SJSA1 (cell line): ENCODE results near the gene MTARC2. TPM values are rescaled to one million over a fixed set of nuclear protein-coding genes. Genes with fewer than 3 reads are reported as not detected.

Experiments
- DNase-seq, 2 experiments: peaks; one replicate each; pipeline ENCODE4 v3.0.0-alpha.2; 2015 to 2020; ENCODE audit warnings: low spot score in 2 of 2, low read depth in 1 of 2
- H3K27ac ChIP-seq: fragments of 250-450 bp; sonication (Bioruptor Pico); 2 replicates; pipeline ENCODE4 v1.5.1; 2020; ENCODE audit warnings: mild to moderate bottlenecking, moderate library complexity
- H3K27me3 ChIP-seq: fragments of 250-450 bp; sonication (Bioruptor Pico); replicated peaks from 2 replicates; pipeline ENCODE4 v1.5.1; 2020; ENCODE audit warnings: mild to moderate bottlenecking, moderate library complexity
- H3K36me3 ChIP-seq: fragments of 250-450 bp; sonication (Bioruptor Pico); 2 replicates; pipeline ENCODE4 v1.5.1; 2020; ENCODE audit warnings: mild to moderate bottlenecking
- H3K4me1 ChIP-seq: fragments of 250-450 bp; sonication (Bioruptor Pico); replicated peaks from 2 replicates; pipeline ENCODE4 v1.6.1; 2021; ENCODE audit warnings: mild to moderate bottlenecking
- H3K4me3 ChIP-seq: fragments of 250-450 bp; sonication (Bioruptor Pico); 2 replicates; pipeline ENCODE4 v1.5.1; 2020; ENCODE audit warnings: mild to moderate bottlenecking
- H3K9me3 ChIP-seq: fragments of 250-450 bp; sonication (Bioruptor Pico); replicated peaks from 2 replicates; pipeline ENCODE4 v1.5.1; 2020; ENCODE audit warnings: mild to moderate bottlenecking
- total RNA-seq: library from RNA; depleted of rRNA; stranded (reverse); fragments of >200 nt; shearing (Covaris generic); gene quantifications from 2 replicates; pipeline ENCODE4 v1.2.3, GENCODE V29; 2014; rRNA removed

MTARC2 gene
- total RNA-seq: 9.5 and 10.1 TPM in 2 replicates

DNA sequence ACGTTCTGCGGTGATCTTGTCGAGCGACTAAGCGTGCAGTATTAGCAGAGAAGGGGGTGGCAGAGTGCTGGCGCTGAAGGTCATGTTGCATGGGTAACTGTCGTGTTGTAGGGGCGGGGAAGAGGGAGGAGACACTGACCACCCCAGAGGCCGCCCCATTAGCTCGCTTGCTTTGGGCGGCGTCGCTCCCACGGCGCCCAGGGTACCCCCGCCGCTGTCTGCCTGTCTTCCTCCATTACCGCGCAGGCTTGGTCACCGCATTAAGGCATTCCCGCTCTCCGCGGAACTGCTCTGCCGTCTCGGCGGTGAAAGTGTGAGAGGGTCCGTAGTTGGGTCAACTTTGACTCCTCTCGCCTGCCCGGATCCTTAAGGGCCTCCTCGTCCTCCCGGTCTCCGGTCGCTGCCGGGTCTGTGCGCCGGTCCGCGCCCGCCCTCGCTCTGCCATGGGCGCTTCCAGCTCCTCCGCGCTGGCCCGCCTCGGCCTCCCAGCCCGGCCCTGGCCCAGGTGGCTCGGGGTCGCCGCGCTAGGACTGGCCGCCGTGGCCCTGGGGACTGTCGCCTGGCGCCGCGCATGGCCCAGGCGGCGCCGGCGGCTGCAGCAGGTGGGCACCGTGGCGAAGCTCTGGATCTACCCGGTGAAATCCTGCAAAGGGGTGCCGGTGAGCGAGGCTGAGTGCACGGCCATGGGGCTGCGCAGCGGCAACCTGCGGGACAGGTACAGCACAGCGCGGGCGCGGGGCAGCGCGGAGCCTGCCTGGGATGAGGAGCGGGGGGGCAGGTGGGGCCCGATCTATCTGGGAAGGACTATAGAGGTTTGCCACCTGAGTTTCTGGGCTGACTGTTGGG, at the start of gene MTARC2:
TSS of gene MTARC2 (plus strand) at position 234 of the 846 bp plus-strand sequence. CDS start at position 444, 210 bp downstream.
- Histone ChIP-seq H3K9me3 (no peaks in the 10 kb centered on the region), H3K36me3 (peaks cover 16% of the 10 kb centered on the region), H3K4me1 (peaks cover 19% of the 10 kb centered on the region), H3K4me3 (peak within 1 kb of the TSS; percentile 87), H3K27ac (peak within 1 kb of the TSS; percentile 61), H3K27me3 (no peaks in the 10 kb centered on the region)
- DNase-seq: peak; percentile 84 to 86

DNA sequence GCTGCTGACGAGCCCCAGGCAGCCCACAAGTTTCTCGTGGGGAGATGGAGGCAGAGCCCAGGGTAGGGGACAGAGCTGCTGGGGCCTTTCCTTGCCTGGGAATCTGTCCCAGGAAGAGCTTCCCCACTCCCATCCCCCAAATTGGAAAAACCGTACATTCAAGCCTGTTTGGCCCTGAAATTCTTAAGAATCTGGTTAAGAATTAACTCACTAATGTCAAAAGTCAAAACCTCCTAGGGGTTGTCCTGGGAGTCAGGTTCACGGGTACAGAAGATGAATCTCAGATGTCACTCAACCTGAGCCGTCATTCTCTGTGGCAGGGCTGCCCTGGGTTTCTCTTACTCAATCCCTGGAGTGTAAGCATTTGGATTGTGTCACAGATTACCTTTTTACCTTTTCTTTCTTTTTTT, 49.5 kb upstream of the MTARC2 start:
- H3K27me3 ChIP-seq: no peaks in the 10 kb centered on the region

DNA sequence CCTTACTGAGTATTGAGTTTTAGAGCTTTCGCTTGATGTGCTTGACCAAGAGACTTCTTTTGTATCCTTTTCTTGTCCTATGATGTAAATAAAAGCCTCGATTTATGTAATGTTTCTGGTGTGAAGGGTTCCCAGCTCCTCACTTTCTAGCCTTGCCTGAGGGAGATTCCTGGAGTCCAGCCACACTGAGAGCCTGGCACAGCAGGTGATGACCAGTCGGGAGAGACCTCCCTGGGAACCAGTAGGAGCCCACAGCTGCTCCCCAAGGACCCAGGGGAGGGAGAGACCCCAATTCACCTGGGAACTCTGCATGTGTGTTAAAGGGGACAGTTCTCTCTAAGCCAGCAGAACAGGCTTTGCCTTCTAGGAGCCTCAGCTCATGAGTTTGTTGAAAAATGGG, 49.1 kb upstream of the MTARC2 start:
- Histone ChIP-seq H3K4me1 (no peaks in the 10 kb centered on the region), H3K4me3 (no peak overlapping the region), H3K27me3 (no peaks in the 10 kb centered on the region), H3K36me3 (no peaks in the 10 kb centered on the region), H3K27ac (no peak overlapping the region), H3K9me3 (no peaks in the 10 kb centered on the region)
- no peak for DNase-seq

More for the DNA sequence above, 49.5 kb upstream of the MTARC2 start:
- no peak overlapping the region for H3K27ac ChIP-seq
- no peak for DNase-seq
- no peaks in the 10 kb centered on the region for H3K36me3 ChIP-seq
- H3K4me3 ChIP-seq: no peak overlapping the region
- H3K4me1 ChIP-seq: no peaks in the 10 kb centered on the region
- H3K9me3 ChIP-seq: no peaks in the 10 kb centered on the region

DNA sequence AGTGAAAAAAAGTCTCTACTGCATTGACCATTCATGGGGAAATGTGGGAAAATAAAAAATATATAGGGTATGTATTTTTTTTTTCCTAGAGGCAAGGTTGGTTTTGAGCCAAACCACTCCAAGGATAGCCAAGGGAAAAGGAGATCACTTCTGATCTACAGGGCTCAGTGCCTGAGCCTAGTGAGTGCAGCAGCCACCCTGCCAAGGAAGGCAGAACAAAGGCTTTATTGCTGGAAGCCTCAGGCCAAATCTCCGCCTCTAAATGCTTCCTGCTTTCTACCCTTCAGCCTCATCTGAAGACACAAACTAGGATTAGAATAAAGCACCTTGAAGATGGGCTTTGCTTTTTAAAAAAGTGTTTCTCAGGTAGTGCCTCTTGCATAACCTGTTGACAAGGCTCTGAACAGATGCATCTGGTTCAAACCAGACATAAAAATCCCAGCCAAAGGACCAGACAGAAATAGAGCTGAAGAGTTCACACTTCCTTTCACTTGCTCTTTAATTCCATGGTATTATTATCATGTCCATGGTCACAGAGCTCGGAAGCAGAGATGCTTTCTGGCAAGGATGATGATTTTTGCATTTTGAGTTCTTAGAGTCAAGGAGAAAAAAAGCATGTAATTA, 47.5 kb upstream of the MTARC2 start:
- Histone ChIP-seq H3K4me3 (no peak overlapping the region), H3K9me3 (no peaks in the 10 kb centered on the region), H3K36me3 (no peaks in the 10 kb centered on the region), H3K27me3 (no peaks in the 10 kb centered on the region), H3K4me1 (no peaks in the 10 kb centered on the region), H3K27ac (no peak overlapping the region)
- no peak for DNase-seq

DNA sequence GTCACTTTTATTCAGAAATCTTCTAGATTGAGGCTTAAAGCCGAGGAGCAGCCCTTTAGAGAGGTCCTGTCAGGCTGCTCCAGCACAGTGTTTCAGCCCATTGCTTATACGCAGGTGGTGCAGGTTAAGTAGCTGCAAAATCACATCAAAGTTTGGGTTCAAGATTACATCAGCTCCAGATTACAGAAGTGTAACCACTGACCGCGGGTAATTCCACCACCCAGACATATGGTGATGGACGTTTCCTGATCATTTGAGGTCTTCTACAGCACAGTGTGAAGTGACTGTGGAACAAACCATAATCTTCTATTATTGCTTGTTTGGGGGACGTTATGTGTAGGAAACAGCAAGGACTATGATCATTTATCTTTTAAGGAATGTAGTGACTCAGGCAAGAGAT, 46.1 kb upstream of the MTARC2 start:
- no peak for DNase-seq
- no peak overlapping the region for H3K27ac ChIP-seq
- no peaks in the 10 kb centered on the region for H3K9me3 ChIP-seq

DNA sequence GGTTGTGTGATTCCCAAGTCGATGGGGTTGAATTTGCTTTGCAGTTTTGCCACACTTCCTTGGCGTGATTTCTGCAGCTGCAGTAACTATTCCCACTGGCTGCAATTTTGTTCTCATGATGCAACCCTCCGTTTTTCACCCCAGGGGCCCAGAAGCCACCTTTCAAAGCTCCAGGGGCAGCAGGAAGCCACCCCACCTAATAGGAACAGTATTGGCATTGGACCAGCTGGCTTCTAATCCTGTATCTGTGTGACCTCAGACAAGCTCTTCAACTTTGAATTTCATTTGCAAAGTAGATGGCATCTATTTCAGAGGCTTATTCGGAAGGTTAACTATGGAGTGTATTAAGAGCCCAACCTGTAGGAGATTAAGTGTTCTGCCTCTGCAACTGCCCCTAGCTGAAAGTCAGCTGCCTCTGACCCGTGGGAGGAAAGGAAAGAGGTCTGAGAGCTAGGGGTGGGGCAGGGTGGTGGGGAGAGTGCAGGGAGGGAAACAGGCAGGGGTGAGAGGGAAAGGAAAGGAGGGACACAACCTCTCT, 45.3 kb upstream of the MTARC2 start:
- no peaks in the 10 kb centered on the region for H3K36me3 ChIP-seq
- H3K4me1 ChIP-seq: no peaks in the 10 kb centered on the region
- H3K9me3 ChIP-seq: no peaks in the 10 kb centered on the region
- H3K27ac ChIP-seq: no peak overlapping the region
- H3K27me3 ChIP-seq: no peaks in the 10 kb centered on the region
- peak in 1 of 2 experiments; percentile 28 for DNase-seq
- H3K4me3 ChIP-seq: no peak overlapping the region

More for the DNA sequence above, 46.1 kb upstream of the MTARC2 start:
- Histone ChIP-seq H3K36me3 (no peaks in the 10 kb centered on the region), H3K27me3 (no peaks in the 10 kb centered on the region), H3K4me1 (no peaks in the 10 kb centered on the region), H3K4me3 (no peak overlapping the region)

DNA sequence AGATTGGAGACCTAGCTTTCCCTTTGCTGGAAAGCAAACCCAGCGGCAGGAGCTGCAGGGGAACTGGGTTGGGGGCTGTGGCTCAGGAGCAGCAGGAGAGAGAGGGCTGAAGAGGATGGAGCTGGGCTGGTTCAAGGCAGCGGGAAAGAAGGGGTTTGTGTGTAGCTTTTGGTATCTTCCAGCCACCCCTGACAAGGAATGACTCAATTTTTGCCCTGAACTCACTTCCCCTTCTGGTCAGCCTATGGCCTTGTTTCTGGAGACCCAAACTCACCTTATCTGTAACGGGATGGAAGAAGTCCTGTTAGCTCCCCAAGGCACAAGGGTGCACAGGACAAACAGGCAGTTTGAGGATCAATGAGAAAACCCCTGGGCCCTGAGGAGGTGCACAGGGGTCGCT, 44.8 kb upstream of the MTARC2 start:
- peak in 1 of 2 experiments; percentile 18 for DNase-seq
- Histone ChIP-seq H3K4me1 (no peaks in the 10 kb centered on the region), H3K27ac (no peak overlapping the region), H3K4me3 (no peak overlapping the region), H3K27me3 (no peaks in the 10 kb centered on the region), H3K36me3 (no peaks in the 10 kb centered on the region), H3K9me3 (no peaks in the 10 kb centered on the region)

DNA sequence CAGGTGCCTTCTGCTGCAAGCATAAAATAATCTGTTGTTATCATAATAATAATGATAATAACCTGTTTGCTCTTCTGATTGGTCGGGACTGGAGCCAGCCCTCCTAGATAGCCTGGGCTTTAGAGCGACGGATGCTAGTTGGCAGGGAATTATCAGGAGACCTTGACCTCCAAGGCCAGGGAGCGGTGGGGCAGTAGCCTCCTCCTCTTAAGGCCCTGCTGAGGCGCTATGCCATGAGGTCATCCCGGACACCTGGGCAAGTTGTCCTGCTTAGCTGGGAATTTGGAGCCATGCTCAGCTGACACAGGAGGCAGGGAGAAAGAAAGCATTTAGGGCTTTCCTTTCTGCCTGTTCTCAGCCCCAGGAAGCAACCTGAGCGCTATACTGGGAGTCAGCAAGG, 42.3 kb upstream of the MTARC2 start:
- no peaks in the 10 kb centered on the region for H3K9me3 ChIP-seq
- no peak for DNase-seq
- no peaks in the 10 kb centered on the region for H3K36me3 ChIP-seq
- H3K27ac ChIP-seq: no peak overlapping the region
- no peaks in the 10 kb centered on the region for H3K27me3 ChIP-seq
- H3K4me1 ChIP-seq: no peaks in the 10 kb centered on the region
- H3K4me3 ChIP-seq: no peak overlapping the region

DNA sequence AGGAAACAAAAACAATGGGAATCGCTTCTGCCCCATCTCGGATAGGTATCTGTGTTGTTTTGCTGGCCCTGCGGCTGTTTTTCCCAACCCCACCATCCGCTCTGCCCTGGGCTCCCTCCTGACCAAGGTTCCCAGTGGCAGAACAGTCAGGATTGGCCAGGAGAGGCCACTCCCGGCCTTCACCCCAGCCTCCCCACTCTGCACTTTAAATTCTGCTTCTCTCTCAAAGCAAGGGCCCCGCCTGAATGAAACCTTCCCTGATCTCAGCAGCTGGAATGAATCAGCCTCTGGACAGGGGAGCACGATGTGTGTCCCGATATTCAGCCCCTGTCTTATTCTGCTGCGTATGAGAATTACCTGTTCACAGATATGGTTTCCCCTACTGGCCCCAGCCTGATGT, 41.6 kb upstream of the MTARC2 start:
- DNase-seq: peak in 1 of 2 experiments; percentile 3
- Histone ChIP-seq H3K36me3 (no peaks in the 10 kb centered on the region), H3K4me3 (no peak overlapping the region), H3K27ac (no peak overlapping the region), H3K27me3 (no peaks in the 10 kb centered on the region), H3K4me1 (peaks cover 5% of the 10 kb centered on the region; the same call in 1 of the 2 replicates), H3K9me3 (no peaks in the 10 kb centered on the region)

DNA sequence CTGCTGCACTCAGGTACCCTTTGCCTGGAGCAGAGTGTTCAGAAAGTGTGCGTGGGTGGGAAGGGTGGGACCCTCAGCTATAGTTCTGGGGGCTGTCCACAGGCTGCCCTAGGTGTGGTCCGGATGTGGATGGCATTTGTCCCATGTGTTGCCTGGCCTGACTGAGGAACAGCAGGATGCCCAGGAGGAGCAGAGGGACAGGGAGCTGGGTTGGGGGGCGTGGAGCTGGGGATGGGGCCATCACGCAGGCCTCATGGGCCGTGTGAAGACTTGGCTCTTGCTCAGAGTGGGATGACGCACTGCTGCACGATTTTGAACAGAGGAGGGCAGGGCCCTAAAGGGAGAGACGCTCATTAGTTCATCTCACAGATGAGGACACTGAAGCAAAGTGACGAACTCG, 41.0 kb upstream of the MTARC2 start:
- Histone ChIP-seq H3K36me3 (no peaks in the 10 kb centered on the region), H3K4me1 (peaks cover 7% of the 10 kb centered on the region; the same call in 1 of the 2 replicates), H3K4me3 (no peak overlapping the region), H3K27me3 (no peaks in the 10 kb centered on the region), H3K9me3 (no peaks in the 10 kb centered on the region), H3K27ac (no peak overlapping the region)
- peak in 1 of 2 experiments; percentile 31 for DNase-seq

DNA sequence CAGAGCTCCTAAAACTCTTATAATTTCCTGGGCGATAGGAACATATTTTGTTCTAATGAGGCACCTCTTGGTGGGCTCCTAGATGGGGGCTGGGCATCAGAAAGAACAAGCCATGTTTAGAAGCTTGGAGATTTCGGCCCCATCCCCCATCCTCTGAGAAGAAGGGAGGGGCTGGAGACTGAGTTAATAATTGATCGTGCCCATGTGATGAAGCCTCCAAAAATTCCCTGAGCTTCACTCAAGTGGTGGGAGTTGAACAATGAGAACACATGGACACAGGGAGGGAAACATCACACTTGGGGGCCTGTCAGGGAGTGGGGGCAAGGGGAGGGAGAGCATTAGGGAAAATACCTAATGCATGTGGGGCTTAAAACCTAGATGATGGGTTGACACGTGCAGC, 39.9 kb upstream of the MTARC2 start:
- peak in 1 of 2 experiments; percentile 5 for DNase-seq
- Histone ChIP-seq H3K36me3 (no peaks in the 10 kb centered on the region), H3K27ac (no peak overlapping the region), H3K4me1 (peaks cover 7% of the 10 kb centered on the region; the same call in 1 of the 2 replicates), H3K27me3 (no peaks in the 10 kb centered on the region), H3K4me3 (no peak overlapping the region), H3K9me3 (no peaks in the 10 kb centered on the region)

DNA sequence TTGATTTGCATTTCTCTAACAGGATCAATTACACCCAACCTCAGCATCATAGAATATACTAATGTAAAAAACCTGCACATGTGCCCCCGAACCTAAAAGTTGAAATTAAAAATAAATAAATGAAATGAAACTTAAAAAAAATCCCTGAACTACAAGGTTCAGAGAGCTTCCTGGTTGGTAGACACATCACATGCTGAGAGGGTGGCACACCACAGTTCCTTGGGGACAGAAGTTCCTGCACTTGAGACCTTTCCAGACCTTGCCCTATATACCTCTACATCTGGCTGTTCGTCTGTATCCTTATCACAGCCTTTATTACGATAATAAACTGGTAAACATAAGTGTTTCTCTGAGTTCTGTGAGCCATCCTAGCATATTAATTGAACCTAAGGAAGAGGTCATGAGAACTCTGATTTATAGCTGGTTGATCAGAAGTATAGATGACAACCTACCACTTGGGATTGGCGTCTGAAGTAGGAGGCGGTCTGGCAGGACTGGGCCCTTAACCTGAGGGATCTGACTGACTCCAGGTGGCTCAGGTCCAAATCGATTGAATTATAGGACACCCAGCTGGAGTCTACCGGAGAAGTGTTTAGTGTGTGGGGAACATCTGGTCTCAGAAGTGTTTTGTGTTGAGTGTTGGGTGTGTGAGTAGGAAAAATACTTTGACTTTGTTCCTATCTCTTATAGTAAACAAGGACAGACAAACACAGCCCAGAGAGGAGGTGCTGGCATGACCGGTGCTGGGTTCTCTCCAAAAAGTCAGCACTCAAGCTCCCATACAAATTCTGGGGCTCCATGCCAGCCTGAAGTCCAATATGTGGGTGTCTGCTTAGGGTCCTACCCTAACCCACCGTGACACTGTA, 39.0 kb upstream of the MTARC2 start:
- Histone ChIP-seq H3K9me3 (no peaks in the 10 kb centered on the region), H3K4me3 (no peak overlapping the region)
- DNase-seq: peak in 1 of 2 experiments; percentile 19

DNA sequence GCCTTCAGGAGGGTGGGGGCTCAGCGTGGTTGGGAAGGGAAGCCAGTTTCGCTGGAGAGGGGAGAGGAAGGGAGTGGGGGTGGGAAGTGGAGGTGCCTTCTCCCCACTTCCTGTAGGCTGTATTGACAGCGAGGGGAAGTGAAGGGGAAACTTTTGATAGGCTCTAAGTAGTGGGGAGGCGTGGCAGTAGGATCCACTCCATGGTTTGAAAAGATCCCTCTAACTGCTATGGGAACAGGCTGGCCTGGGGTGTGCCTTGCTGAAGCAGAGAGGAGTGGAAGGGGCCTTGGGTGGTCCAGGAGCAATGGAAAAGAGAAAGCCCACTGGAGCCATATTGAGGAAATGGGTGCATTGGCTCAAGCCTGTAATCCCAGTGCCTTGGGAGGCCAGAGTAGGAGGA, 37.8 kb upstream of the MTARC2 start:
- peak in 1 of 2 experiments; percentile 30 for DNase-seq
- H3K27ac ChIP-seq: no peak overlapping the region
- no peak overlapping the region for H3K4me3 ChIP-seq
- H3K36me3 ChIP-seq: no peaks in the 10 kb centered on the region
- no peaks in the 10 kb centered on the region for H3K27me3 ChIP-seq
- peaks cover 7% of the 10 kb centered on the region; the same call in 1 of the 2 replicates for H3K4me1 ChIP-seq
- H3K9me3 ChIP-seq: no peaks in the 10 kb centered on the region

More for the DNA sequence above, 39.0 kb upstream of the MTARC2 start:
- Histone ChIP-seq H3K27me3 (no peaks in the 10 kb centered on the region), H3K36me3 (no peaks in the 10 kb centered on the region), H3K4me1 (peaks cover 7% of the 10 kb centered on the region; the same call in 1 of the 2 replicates), H3K27ac (no peak overlapping the region)
